Ishikawa (cell line): ENCODE data around the gene FAM83F.

Source experiments
- EGR1 ChIP-seq: IDR thresholded peaks from 2 replicates; pipeline ENCODE4 v1.6.1; 2012
- EP300 ChIP-seq: IDR thresholded peaks from 2 replicates; pipeline ENCODE4 v1.6.1; 2012; ENCODE audit warnings: borderline replicate concordance
- MAX ChIP-seq: IDR thresholded peaks from 2 replicates; pipeline ENCODE4 v1.6.1; 2012
- NFIC ChIP-seq: IDR thresholded peaks from 2 replicates; pipeline ENCODE4 v1.6.1; 2012
- REST ChIP-seq: IDR thresholded peaks from 2 replicates; pipeline ENCODE4 v1.6.1; 2012; ENCODE audit warnings: low read depth, mild to moderate bottlenecking
- TEAD4 ChIP-seq: IDR thresholded peaks from 2 replicates; pipeline ENCODE4 v1.6.1; 2012
- YY1 ChIP-seq: IDR thresholded peaks from 2 replicates; pipeline ENCODE4 v1.6.1; 2012; ENCODE audit warnings: low read depth

GRCh38 chr22:39972641-39973040, 22.1 kb upstream of the FAM83F start:
- TF ChIP-seq REST, result no peak
- no peak for TF ChIP-seq YY1
- no peak for TF ChIP-seq TEAD4
- TF ChIP-seq EGR1, result no peak
- no peak for TF ChIP-seq EP300
- no peak for TF ChIP-seq MAX
- no peak for TF ChIP-seq NFIC
